HCT116 (cell line): Measurements from ENCODE around the gene MINDY3. TPM values are rescaled to one million over a fixed set of nuclear protein-coding genes. Genes with fewer than 3 reads are reported as not detected.

Experiments
- ATAC-seq: fragments of 200-7000 bp; cut with Tn5 transposase; 2 replicates; pipeline ENCODE4 v1.9.1; 2020; ENCODE audit warnings: mild to moderate bottlenecking, moderate library complexity
- BruUV-seq: library from RNA; stranded (reverse); fragments of 400-500 nt; replicated peaks from 2 replicates; lab custom pipeline; 2021; lab: Mats Ljungman, UMichigan
- CTCF ChIA-PET: fragments of 300-600 bp; sonication (Branson Sonifier 250); formaldehyde crosslinking; loops from one replicate; lab custom pipeline; 2021; ENCODE audit warnings: antibody characterized with exemption; lab: Charles Lee
- POLR2A ChIA-PET: fragments of 300-600, 350-600 bp; sonication (Branson Sonifier 250); formaldehyde crosslinking; loops from one replicate; lab custom pipeline; 2021; ENCODE audit warnings: antibody characterized with exemption; lab: Charles Lee
- RAD21 ChIA-PET, 2 experiments: fragments of 300-600 bp; sonication (Branson Sonifier 250); formaldehyde crosslinking; loops; one replicate each; lab custom pipeline; 2023; ENCODE audit warnings: low total read pairs in 2 of 2; ENCODE audit not compliant: uncharacterized antibody in 2 of 2, unreplicated experiment in 2 of 2, low non-redundant PET in 1 of 2; lab: Charles Lee
- DNase-seq: peaks from one replicate; pipeline ENCODE4 v3.0.0-alpha.2; 2010; ENCODE audit warnings: low read depth, low spot score
- H2AFZ ChIP-seq: fragments of 200-600 bp; shearing (Covaris generic), sonication (generic); 2 replicates; pipeline ENCODE4 v1.6.1; 2017; ENCODE audit warnings: low read depth, mixed run types, mixed read lengths, antibody characterized with exemption, low read length; ENCODE audit not compliant: poor library complexity, severe bottlenecking
- H3K27ac ChIP-seq: 2 replicates; pipeline ENCODE4 v1.5.1; 2012; ENCODE audit warnings: low read depth, low read length
- H3K27me3 ChIP-seq: fragments of 200-600 bp; sonication (generic); 2 replicates; pipeline ENCODE4 v1.6.1; 2016; ENCODE audit warnings: mixed run types, low read length, mixed read lengths; ENCODE audit not compliant: insufficient read depth
- H3K36me3 ChIP-seq, 2 experiments: fragments of 200-500 bp in 1 of 2; fragments of 200-600 bp in 1 of 2; sonication (Bioruptor generic) in 1 of 2; sonication (generic) in 1 of 2; 2 replicates each; pipeline versions ENCODE4 v1.5.1 to v1.6.1; 2014 to 2016; ENCODE audit warnings: low read length in 2 of 2, inconsistent platforms in 1 of 2, mixed read lengths in 1 of 2, mixed run types in 1 of 2; ENCODE audit not compliant: insufficient read depth in 2 of 2, control insufficient read depth in 1 of 2
- H3K4me1 ChIP-seq, 2 experiments: fragments of 200-600 bp in 1 of 2; sonication (generic) in 1 of 2; 2 replicates each; pipeline versions ENCODE4 v1.5.1 to v1.6.1; 2012 to 2017; ENCODE audit warnings: low read length in 2 of 2, inconsistent platforms in 1 of 2, mild to moderate bottlenecking in 1 of 2, mixed read lengths in 1 of 2, mixed run types in 1 of 2, moderate library complexity in 1 of 2; ENCODE audit not compliant: insufficient read depth in 2 of 2, control insufficient read depth in 1 of 2
- H3K4me2 ChIP-seq: fragments of 200-600 bp; sonication (generic); 2 replicates; pipeline ENCODE4 v1.6.1; 2017; ENCODE audit warnings: mixed run types, low read length, mixed read lengths
- H3K4me3 ChIP-seq, 2 experiments: fragments of 200-600 bp in 1 of 2; sonication (generic) in 1 of 2; replicated peaks in 1 of 2; 2 replicates each; pipeline ENCODE4 v1.5.1; 2011 to 2016; ENCODE audit warnings: low read length in 2 of 2, control low read depth in 1 of 2, low read depth in 1 of 2, mild to moderate bottlenecking in 1 of 2, mixed read lengths in 1 of 2, mixed run types in 1 of 2
- H3K79me2 ChIP-seq: fragments of 200-600 bp; sonication (generic); 2 replicates; pipeline ENCODE4 v1.6.1; 2017; ENCODE audit warnings: mild to moderate bottlenecking, mixed run types, low read length, moderate library complexity, mixed read lengths; ENCODE audit not compliant: insufficient read depth
- H3K9ac ChIP-seq: fragments of 200-600 bp; sonication (generic); 2 replicates; pipeline ENCODE4 v1.6.1; 2016; ENCODE audit warnings: low read length, mixed read lengths
- H3K9me2 ChIP-seq: fragments of 200-600 bp; sonication (generic), shearing (Covaris generic); 2 replicates; pipeline ENCODE4 v1.6.1; 2017; ENCODE audit warnings: mixed run types, mild to moderate bottlenecking, moderate library complexity; ENCODE audit not compliant: insufficient read depth
- H3K9me3 ChIP-seq, 2 experiments: fragments of 200-500 bp in 1 of 2; fragments of 200-600 bp in 1 of 2; sonication (Bioruptor generic) in 1 of 2; sonication (generic) in 1 of 2; 2 replicates each; pipeline ENCODE4 v1.6.1; 2014 to 2017; ENCODE audit warnings: low read length in 2 of 2, mixed read lengths in 2 of 2, inconsistent platforms in 1 of 2, low read depth in 1 of 2, mild to moderate bottlenecking in 1 of 2, mixed run types in 1 of 2, moderate library complexity in 1 of 2; ENCODE audit not compliant: control insufficient read depth in 1 of 2, insufficient read depth in 1 of 2
- H4K20me1 ChIP-seq: fragments of 200-600 bp; sonication (generic), shearing (Covaris generic); 2 replicates; pipeline ENCODE4 v1.6.1; 2017; ENCODE audit warnings: mixed run types, mild to moderate bottlenecking, moderate library complexity; ENCODE audit not compliant: insufficient read depth
- ATF3 ChIP-seq: IDR thresholded peaks from 2 replicates; pipeline ENCODE4 v1.6.1; 2012
- CBX3 ChIP-seq: IDR thresholded peaks from 2 replicates; pipeline ENCODE4 v1.6.1; 2012; ENCODE audit warnings: low read depth
- CTCF ChIP-seq, 3 experiments: fragments of 200-600 bp in 1 of 3; sonication (generic) in 1 of 3; IDR thresholded peaks in 2 of 3; conservative IDR thresholded peaks in 1 of 3; 2 replicates each; pipeline ENCODE4 v1.5.1; 2012 to 2017; ENCODE audit warnings: low read depth in 2 of 3, low read length in 2 of 3, antibody characterized with exemption in 1 of 3, borderline replicate concordance in 1 of 3, control low read depth in 1 of 3, mild to moderate bottlenecking in 1 of 3, mixed read lengths in 1 of 3, mixed run types in 1 of 3, moderate library complexity in 1 of 3; ENCODE audit not compliant: insufficient read depth in 1 of 3
- REST ChIP-seq: IDR thresholded peaks from 2 replicates; pipeline ENCODE4 v1.6.1; 2012; ENCODE audit warnings: low read depth
- SRF ChIP-seq: IDR thresholded peaks from 2 replicates; pipeline ENCODE4 v1.6.1; 2012; ENCODE audit warnings: low read depth
- ZNF274 ChIP-seq: fragments of 200-500 bp; sonication (Bioruptor generic); IDR thresholded peaks from 2 replicates; pipeline ENCODE4 v1.6.1; 2014; ENCODE audit warnings: mild to moderate bottlenecking, low read depth, low read length, inconsistent platforms
- intact Hi-C: fragments of 100-400 bp; cut with micrococcal nuclease; formaldehyde crosslinking; loops from 2 replicates; pipeline ENCODE4 v1.10.0; 2022
- total RNA-seq: library from RNA; stranded (reverse); gene quantifications from one replicate; pipeline ENCODE4 v1.2.1, GENCODE V29; 2021; ENCODE audit not compliant: unreplicated experiment

The MINDY3 gene
- total RNA-seq, 1 experiment from 2014 or later = 15.5 TPM

- no peak for DNase-seq
- Histone ChIP-seq H4K20me1 (no peaks in the 10 kb centered on the region), H3K9me2 (no peaks in the 10 kb centered on the region), H3K4me3 (no peak overlapping the region), H3K27ac (no peak overlapping the region), H3K79me2 (no peaks in the 10 kb centered on the region), H3K4me1 (no peaks in the 10 kb centered on the region), H3K9ac (no peak overlapping the region), H2AFZ (no peak overlapping the region), H3K9me3 (no peaks in the 10 kb centered on the region), H3K27me3 (no peaks in the 10 kb centered on the region), H3K36me3 (no peaks in the 10 kb centered on the region), H3K4me2 (no peak overlapping the region)
- ChIA-PET CTCF (no interaction called here), RAD21 (no interaction called here), POLR2A (no interaction called here)
- no peak for ATAC-seq
- intact Hi-C loops = no loop called here
- no TSS peak for BruUV-seq
- TF ChIP-seq CBX3 (no peak), CTCF (IDR thresholded peaks at IDR 0.05 in 2 of 3, conservative IDR thresholded peaks at IDR 0.05 in 1 of 3; ENCODE audit: borderline replicate concordance in 1 of 3, insufficient read depth in 1 of 3, low read depth in 2 of 3, low read length in 2 of 3) (no peak), SRF (no peak), REST (no peak), ATF3 (no peak), ZNF274 (no peak)
Observed at GRCh38 chr10:15814565-15814964, 45.7 kb downstream of the MINDY3 start.
